ENCODE measurements around the gene PRCP.
"Not testable (repeated sequence)": the region's sequence is repeated elsewhere in the genome, so short reads cannot be mapped to it uniquely, and the experiment has no call there.

DNA sequence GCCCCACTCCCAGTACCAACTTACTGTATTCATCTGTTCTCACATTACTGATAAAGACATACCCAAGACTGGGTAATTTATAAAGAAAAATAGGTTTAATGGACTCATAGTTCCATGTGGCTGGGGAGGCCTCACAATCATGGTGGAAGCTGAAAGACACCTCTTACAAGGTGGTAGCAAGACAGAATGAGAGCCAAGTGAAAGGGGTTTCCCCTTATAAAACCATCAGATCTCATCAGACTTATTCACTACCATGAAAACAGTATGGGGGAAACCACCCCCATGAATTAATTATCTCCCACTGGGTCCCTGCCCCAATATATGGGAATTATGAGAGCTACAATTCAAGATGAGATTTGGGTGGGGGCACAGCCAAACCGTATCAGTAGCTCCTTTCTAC, 44.8 kb upstream of the PRCP start:
- TF ChIP-seq, protein P1, sequence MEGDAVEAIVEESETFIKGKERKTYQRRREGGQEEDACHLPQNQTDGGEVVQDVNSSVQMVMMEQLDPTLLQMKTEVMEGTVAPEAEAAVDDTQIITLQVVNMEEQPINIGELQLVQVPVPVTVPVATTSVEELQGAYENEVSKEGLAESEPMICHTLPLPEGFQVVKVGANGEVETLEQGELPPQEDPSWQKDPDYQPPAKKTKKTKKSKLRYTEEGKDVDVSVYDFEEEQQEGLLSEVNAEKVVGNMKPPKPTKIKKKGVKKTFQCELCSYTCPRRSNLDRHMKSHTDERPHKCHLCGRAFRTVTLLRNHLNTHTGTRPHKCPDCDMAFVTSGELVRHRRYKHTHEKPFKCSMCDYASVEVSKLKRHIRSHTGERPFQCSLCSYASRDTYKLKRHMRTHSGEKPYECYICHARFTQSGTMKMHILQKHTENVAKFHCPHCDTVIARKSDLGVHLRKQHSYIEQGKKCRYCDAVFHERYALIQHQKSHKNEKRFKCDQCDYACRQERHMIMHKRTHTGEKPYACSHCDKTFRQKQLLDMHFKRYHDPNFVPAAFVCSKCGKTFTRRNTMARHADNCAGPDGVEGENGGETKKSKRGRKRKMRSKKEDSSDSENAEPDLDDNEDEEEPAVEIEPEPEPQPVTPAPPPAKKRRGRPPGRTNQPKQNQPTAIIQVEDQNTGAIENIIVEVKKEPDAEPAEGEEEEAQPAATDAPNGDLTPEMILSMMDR (conservative IDR thresholded peaks at IDR 0.05), result not testable (repeated sequence)
- not testable (repeated sequence) for TF ChIP-seq ZFX (IDR thresholded peaks at IDR 0.05)
